ENCODE measurements around the gene PIBF1.
"Not testable (repeated sequence)": the region's sequence is repeated elsewhere in the genome, so short reads cannot be mapped to it uniquely, and the experiment has no call there.

PIBF1 gene

DNA sequence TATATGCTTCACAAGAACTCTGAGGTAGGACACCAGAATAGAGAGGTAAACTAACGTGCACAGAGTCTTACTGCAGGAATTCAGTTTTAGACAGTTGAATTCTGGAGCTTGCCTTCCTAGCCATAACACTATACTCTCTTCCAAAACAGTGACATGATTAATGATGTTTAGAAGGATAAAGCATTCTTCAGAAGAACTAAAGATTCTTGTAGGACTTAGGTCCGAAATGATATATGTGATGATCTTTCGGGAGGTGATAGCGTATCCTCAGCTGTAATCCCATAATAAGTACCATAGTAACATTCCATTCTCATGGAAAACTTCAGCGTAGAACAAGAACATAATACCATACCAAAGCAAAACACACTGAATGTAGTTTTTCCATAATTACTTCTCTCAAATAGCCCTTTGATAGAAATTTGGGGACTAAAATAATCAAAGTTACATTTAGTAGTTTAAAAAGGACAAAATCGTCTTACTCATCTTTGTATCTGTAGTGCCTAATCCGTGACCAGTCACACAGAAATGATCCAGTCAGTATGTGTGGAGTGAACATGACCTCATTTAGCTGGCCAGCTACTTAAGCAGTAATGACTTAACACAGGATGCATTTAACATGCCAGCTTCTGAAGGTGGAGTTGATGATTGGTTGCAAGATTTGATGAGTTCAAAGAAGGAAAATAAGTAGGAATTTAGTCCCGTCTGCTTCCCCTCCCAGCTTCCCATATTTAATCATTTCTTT lies 38.4 kb downstream of the PIBF1 start:
- DNase-seq (ENCODE audit: insufficient read length, low spot score) (no peak), FAIRE-seq (no peak)

DNA sequence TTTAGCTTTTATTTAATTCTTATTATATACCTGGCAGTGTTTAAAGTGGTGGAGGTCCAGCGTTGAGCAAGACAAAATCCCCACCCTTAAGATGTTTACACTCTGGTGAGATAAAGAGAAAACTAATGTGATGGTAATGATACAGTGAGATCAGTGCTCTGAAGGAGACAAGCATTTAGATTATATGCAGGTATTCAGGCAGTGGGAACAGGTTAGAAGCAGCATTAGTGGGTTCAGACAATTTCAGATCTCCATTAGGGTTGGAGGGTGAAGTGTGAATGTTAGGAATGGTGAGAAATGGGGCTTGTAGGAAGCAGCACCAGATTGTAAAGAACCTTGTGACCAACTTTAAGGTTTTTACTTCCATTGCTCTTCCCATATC lies 39.0 kb downstream of the PIBF1 start:
- no peak for DNase-seq (ENCODE audit: insufficient read length, low spot score)
- no peak for FAIRE-seq

DNA sequence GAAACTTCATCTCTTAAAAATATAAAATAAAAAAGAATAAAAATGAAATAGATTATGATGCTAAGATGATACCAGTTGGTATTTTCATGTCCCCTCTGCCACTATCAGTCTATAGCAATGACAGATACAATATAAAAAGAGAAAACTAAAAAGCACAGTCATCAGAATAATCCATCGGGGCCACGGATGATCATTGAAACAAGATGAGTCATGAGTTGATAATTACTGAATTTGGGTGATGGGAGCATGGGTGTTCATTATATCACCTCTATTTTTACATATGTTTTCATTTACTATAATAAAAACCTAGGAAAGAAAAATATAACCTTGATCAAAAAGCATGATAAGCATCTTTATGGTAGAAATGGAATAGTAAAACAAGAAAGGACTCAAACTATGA lies 41.1 kb downstream of the PIBF1 start:
- DNase-seq (ENCODE audit: insufficient read length, low spot score) (no peak), FAIRE-seq (no peak)

DNA sequence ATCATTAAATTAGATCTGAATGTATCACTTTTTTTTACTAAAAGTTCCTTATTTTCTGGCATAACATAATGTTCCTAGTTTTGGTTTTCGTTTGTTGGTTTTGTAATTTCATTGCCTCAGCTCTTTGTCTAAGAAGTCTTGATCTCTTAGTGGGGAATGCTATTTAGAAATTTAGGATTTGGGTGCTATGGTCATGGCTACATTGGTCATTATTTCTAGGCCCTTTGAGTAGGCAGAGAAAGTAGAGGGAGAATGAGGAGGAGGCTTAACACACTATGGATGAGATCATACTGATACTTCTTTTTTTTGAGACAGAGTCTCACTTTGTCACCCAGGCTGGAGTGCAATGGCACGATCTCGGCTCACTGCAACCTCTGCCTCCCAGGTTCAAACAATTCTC lies 41.8 kb downstream of the PIBF1 start:
- DNase-seq (ENCODE audit: insufficient read length, low spot score): no peak
- no peak for FAIRE-seq

DNA sequence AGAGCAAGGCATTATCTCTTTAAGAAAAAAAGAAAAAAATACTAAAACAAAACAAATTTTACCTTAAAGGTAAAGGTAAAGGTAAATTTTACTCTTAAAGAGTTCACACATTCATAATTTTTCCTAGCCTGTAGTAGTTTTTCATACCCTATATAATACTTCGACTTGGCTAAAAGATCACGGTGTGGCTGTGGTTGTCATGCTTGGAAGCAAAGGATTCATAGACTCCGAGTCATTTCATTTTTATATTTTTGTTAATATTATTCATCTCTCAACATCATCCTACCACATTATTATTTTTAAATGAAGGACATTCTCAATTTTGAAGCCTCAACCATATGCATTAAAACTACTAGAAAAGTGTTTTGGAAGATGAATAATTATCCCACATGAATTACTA lies 52.7 kb downstream of the PIBF1 start:
- no peak for DNase-seq (ENCODE audit: insufficient read length, low spot score)
- no peak for FAIRE-seq

DNA sequence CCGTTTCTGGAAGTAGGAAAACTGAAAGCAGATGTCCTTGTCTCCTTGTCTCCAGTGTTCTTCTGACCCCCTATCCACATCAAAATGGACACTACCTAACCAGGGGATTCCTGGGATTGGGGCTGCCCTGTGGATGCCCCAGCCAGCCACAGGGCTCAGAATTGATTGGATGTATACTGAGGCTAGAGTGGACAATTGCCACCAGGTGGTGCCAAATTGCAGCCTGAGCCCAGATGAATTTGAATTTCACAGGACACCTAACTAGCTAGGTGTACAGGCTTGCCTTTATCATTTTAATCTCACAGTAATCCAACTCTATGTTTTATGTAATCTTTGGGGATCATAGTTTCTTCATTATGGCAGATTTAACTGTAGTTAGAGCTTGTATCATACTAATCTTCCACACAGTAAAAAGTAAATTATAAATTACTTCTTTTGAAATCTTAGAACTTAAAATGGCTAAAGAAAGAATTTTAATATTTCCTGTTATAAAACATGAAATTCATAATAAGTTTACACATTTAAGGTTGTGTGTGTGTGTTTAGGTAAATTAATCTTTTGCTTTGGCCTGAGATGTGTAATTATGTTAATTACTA lies 58.0 kb downstream of the PIBF1 start:
- FAIRE-seq: peak; percentile 81
- DNase-seq (ENCODE audit: insufficient read length, low spot score): peak; percentile 12

DNA sequence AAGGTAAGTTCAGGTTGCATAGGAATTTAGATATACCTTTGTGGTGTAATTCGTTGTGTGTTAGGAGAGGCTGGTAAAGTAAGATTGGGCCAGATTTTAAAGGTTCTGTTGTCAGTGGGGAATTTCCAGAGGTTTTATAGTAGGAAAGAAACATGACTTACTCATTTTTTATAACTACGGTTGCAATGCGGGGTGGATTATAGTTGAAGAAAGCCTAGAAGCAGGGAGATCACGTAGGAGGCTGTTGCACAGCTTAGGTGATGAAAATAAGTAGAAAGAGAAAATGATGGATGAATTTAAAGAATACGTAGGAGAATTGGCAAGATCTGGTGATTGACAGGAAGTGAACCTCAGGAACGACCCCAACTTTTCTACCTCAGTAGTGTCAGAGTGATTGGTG lies 61.1 kb downstream of the PIBF1 start:
- no peak for FAIRE-seq
- no peak for DNase-seq (ENCODE audit: insufficient read length, low spot score)

DNA sequence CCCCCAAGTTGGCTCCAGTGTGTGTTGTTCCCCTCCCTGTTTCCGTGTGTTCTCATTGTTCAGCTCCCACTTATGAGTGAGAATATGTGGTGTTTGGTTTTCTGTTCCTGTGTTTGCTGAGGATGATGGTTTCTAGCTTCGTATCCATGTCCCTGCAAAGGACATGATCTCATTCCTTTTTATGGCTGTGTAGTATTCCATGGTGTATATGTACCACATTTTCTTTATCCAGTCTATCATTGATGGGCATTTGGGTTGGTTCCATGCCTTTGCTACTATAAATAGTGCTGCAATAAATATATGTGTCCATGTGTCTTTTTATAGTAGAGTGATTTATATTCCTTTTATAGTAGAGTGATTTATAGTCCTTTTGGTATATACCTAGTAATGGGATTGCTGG lies 63.2 kb downstream of the PIBF1 start:
- FAIRE-seq; DNase-seq (ENCODE audit: insufficient read length, low spot score): not testable (repeated sequence)

DNA sequence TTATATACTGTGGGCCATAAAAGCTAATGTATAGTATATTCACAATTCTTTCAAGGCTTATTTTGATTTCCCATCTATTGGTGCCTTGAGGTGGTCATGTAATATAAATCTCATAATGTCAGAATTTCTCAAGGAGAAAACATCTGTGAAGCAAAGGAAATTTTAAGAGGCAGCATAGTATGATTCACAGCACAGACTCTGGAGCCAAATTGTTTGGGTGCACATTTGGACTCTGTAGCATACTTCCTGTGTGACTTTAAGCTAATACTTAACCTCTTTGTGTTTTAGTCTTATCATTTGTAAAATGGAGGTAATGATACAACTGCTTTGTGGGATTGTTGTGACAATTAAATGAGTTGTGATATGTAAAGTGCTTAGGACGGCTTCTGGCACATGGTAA lies 67.6 kb downstream of the PIBF1 start:
- no peak for DNase-seq (ENCODE audit: insufficient read length, low spot score)
- no peak for FAIRE-seq

DNA sequence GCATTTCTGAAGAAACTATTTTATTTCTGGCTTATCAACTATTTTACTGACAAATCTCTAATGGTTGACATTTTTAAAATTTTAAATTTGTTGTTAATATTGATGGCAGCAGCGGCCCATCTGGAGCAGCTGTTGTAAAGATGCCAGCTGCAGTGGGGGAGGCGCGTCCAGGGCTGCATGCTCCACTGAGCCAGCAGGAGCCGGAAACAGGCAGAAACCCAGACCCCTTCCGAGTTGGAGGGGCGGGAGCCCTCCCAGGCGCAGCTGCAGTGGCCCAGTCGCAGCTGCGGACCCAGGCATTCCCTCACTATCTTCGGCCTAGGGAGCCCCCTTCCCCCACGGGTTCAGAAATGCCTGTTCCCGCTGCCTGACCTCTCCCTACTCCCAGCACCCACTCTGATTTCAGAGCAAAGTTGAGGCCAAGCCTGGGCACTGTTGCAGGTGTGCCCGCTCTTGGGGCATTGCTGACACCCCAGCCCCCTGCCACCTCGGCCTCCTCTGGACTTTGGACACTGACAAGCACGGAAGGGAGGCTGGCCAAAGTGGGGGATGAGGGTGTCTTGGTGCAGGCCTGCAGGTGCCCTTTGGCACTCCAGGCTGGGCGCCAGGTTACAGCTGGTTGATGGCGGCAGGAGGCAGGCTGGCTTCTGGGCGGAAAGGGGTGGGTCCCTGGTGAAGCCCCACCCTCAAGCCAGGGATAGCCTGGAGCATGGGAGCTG lies 69.2 kb downstream of the PIBF1 start:
- FAIRE-seq: no peak
- DNase-seq (ENCODE audit: insufficient read length, low spot score): no peak

DNA sequence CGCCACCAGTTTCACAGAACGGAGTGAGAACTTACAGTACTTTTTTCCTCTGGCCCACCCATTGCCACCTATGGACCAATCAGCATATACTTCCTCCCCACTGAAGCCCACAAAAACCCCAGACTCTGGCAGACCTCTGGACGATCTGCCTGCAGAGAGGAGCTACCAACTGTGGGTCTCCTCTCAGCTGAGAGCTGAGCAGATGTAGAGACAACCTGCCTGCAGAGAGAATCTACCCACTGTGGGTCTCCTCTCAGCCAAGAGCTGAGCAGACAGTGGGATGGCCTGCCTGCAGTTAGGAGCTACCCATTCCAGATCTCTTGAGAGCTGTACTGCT lies 69.7 kb downstream of the PIBF1 start:
- DNase-seq (ENCODE audit: insufficient read length, low spot score) (no peak), FAIRE-seq (no peak)

DNA sequence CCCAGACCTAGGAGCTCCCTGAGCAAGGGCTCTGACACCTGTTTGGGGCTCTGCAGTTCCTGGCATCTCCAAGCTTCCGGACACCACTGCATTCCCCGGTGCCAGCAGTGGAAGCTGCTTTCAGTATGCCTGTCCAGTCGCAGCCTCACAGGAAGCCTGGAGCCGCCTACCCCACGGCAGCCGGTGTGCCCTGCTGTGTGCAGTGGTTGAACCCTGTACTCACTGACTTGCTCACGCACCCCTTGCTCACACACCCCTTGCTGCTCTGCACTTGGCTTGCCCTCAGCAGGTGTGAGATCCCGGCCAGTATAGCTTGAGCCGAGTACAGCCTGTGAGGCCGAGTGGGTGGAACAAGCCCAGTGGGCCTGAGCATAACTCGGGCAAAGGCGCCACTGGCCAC lies 70.3 kb downstream of the PIBF1 start:
- no peak for FAIRE-seq
- DNase-seq (ENCODE audit: insufficient read length, low spot score): no peak

DNA sequence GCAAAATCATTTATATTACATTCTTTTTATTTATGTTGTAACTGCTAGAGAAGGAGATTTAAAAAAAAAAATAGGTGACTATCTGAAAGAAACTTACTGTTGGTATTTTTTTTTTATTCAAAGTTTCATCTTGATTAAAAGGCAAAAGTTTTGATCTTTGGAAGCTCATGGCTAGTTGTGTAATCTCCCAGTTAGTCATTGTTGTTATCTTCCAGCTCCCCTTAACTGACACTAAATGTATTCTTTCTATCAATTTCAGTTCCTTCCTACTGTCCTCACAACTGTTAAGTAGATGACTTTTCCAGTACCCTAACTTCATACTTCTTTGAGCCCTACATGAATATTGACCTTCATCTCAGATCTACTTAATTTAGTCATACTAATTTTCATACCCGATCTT lies 71.1 kb downstream of the PIBF1 start:
- no peak for FAIRE-seq
- no peak for DNase-seq (ENCODE audit: insufficient read length, low spot score)

DNA sequence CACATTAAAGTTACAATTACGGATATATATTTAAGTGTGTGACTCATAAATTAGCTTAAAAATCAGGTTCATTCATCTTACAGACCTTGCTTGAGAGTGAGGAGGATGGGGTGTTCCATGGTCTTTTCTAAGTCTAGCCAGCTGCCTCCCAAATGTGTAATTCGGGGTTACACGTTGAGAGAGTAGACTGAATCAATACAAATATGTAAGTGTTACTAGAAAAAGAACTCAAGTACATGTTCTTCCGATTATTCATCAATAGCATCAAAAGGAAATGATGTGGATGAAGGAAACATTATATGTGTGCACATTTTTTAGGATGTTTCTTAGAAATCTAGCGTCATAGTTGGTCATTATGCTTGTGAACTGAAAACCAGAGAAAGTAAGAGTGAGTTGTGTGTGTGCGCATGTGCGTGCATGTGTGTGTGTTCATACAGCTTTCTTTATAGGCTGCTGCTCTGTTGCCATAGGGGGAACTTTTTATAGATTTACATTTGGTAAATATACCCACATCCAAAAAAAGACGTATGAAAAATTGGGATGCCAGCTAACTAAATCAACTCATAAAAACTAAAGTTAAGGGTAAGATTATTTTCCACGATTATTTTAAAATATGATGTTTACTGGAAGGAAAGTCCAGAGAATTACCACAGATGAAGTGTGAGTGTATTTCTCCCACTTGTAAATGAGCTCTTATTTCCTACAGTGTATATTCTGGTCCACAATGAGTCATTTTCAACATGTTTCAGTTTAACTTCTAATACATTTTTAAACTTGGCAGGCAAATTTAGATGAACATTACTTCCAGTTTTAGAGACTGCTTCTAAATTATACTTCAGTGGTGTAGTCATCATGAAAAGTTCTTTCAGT lies 82.4 kb downstream of the PIBF1 start:
- DNase-seq (ENCODE audit: insufficient read length, low spot score): no peak
- peak; percentile 74 for FAIRE-seq

DNA sequence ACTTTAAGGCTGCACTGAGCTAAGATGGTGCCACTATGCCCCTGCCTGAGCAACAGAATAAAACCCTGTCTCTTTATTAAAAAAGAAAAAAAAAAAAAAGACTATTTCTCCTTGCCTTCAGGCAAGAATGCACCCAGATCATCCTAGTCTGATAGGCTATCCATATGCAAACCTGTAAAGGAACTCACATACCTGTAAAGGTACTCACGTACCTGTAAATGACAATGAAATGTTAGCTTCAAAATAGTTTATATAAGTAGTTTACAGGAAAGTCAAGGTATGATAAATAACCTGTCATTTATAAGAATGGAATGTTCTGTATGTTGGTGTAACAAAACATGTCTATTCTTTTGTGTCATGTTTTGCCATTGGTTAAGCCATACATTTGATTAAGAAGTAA lies 86.3 kb downstream of the PIBF1 start:
- no peak for DNase-seq (ENCODE audit: insufficient read length, low spot score)
- FAIRE-seq: no peak

DNA sequence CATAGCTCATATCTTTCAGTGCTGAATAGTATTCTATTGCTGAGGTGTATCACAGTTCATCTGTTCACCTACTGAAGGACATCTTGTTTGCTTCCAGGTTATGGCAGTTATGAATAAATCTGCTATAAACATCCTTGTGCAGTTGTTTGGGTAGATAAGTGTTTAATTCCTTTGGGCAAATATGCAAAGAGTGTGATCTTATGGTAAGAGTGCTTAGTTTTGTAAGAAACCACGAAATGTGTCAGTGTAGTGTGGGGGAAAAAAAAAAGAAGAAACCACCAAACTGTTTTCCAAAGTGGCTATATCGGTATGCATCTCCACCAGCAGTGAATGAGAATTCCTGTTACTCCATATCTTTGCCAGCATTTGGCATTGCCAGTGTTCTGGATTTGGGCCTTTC lies 93.3 kb downstream of the PIBF1 start:
- no peak for FAIRE-seq
- no peak for DNase-seq (ENCODE audit: insufficient read length, low spot score)

DNA sequence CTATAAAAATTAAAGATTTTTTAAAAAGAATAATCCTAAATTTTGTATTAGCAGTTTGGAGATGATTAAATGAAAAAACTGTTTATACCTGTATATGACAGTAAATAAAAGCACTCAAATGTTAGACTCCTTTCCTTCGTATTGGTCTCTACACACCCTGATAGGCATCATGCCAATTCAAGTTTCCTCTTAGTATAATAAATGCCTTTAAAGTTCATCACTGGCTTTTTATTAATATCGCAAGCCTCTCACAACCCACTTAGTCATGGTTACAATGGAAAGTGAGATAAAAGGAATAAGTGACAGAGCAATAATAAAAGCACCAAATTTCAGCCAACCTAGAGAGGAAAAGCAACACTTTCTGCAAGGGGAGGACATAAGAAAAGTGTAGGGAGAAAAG lies 102.2 kb downstream of the PIBF1 start:
- no peak for FAIRE-seq
- no peak for DNase-seq (ENCODE audit: insufficient read length, low spot score)

DNA sequence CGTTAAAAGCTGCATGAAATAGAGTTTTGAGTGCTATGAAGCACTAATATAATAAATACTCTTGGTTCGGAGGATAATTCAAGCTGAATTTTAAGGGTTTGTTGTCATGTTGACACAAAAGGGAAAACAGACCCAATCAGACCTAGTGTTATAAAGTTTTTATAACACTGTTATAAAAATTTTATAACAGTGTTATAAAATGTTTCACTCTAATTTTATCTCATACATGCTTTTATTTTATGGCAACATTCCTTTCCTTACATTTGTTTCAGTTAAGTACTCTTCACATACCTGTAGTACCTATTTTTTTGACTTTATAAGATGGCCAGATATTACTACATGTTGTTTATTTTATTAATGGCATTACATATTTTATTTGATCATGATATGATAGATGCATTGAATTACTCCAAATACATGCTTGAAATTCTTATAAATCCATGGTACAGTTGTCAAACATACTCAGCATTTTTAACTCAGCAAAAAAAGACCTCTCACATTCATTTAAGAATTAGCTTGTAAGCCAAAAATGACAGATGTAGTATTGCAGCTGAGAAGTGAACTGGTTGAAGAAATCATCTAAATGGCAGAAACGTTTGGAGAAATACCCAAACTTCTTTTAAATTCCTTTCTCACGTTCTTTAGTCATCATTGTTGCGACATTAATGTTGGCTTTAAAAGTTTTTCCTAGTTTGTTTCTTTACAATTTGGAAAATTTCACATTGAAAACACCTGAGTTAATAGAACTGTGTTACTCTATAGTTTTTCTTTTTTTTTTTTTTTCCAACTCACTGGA lies 104.5 kb downstream of the PIBF1 start:
- DNase-seq (ENCODE audit: insufficient read length, low spot score): no peak
- no peak for FAIRE-seq

DNA sequence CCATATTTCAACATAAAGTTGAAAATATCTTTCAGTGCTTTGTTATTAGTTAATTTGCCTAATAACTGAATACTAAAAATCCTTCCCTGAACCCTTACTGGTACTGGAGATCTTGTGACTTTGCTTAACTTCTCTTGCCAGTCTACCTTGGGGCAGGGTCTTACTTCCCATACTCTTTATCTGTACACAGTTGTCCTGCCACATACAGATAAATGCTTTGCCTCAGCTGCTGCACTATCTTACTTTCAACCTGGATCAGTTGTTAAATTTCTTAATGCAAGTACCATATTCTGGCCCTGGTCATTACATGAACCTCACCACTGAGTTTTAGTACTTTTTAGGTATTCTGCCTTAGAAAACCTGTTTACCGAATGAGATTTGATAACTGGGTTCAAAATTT lies 107.6 kb downstream of the PIBF1 start:
- FAIRE-seq (no peak), DNase-seq (ENCODE audit: insufficient read length, low spot score) (no peak)

DNA sequence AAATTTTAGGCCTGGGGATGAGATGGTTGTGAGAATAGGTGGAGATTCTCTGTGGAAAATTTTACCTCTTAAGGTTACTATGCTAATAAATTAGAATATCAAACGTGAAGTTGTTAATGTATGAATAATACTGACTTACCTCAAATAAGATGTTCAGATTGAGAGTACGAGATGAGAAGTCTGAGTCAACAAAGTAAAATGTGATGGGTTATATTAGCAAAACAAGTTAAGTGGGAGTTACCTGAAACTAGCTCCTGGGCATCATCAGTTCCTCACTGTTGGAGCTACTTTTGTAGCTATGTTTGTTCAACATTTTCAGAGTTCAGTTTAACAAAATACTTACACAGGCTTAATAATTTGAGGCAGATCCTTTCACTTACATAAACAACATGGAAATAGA lies 108.6 kb downstream of the PIBF1 start:
- DNase-seq (ENCODE audit: insufficient read length, low spot score): no peak
- FAIRE-seq: peak; percentile 37

DNA sequence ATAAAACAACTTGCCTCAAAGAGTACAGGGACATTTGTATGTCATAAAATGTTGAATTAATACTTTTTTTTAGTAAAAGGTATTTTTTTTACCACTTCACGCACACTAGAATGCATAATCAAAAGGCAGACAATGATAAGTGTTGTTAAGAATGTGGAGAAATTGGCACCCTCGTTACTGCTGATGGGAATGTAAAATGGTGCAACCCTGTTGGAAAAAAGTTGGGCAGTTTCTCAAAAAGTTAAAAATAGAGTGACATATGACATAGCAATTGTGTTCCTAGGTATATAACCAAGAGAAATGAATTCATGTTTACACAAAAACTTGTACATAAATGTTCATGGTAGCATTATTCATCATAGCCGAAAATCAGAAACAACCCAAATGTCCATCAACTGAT lies 109.5 kb downstream of the PIBF1 start:
- no peak for FAIRE-seq
- no peak for DNase-seq (ENCODE audit: insufficient read length, low spot score)
